GM23338 (cell line): ENCODE data around the gene POTEJ.

ENCODE experiments used
- POLR2AphosphoS5 ChIP-seq: IDR thresholded peaks from 2 replicates; pipeline ENCODE4 v1.6.1; 2016; ENCODE audit warnings: antibody characterized with exemption, low read depth
- TF ChIP-seq, protein P1 (sequence below), 2 experiments: fragments of 200-600 bp in 1 of 2; sonication (generic) in 1 of 2; conservative IDR thresholded peaks; 2 replicates each; pipeline versions ENCODE4 v1.5.1 to v1.6.1; 2016 to 2017; ENCODE audit warnings: antibody characterized with exemption in 2 of 2, low read depth in 2 of 2, mild to moderate bottlenecking in 2 of 2, moderate library complexity in 1 of 2

DNA sequence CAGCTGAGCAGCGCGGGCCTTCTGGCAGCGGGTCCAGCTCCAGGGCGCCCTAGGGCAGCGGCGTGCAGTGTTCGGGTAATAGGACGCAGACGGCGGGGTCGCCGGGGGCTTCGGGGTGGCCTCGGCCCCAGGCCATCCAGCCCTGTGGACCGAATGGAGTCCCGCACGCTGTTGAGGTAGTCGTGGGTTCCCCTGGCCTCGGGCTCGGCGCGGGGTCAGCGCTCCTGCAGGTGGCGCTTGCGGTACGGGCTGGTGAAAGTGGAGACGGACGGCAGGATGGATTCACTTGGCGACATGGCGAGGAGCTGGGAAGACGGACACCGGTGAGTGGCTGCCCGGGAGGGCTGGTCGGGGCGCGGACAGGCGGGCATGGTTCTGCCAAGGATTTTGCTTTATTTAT, 82.2 kb downstream of the POTEJ start:
- TF ChIP-seq, protein P1, sequence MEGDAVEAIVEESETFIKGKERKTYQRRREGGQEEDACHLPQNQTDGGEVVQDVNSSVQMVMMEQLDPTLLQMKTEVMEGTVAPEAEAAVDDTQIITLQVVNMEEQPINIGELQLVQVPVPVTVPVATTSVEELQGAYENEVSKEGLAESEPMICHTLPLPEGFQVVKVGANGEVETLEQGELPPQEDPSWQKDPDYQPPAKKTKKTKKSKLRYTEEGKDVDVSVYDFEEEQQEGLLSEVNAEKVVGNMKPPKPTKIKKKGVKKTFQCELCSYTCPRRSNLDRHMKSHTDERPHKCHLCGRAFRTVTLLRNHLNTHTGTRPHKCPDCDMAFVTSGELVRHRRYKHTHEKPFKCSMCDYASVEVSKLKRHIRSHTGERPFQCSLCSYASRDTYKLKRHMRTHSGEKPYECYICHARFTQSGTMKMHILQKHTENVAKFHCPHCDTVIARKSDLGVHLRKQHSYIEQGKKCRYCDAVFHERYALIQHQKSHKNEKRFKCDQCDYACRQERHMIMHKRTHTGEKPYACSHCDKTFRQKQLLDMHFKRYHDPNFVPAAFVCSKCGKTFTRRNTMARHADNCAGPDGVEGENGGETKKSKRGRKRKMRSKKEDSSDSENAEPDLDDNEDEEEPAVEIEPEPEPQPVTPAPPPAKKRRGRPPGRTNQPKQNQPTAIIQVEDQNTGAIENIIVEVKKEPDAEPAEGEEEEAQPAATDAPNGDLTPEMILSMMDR (conservative IDR thresholded peaks at IDR 0.05; ENCODE audit: low read depth in 2 of 2): peak; percentile 42 to 80
- TF ChIP-seq POLR2AphosphoS5: 0 out of 2 replicates have a peak, but pooled peaks have one; percentile 20
